GF-D8 (cell line): ENCODE results near the gene SNX2.
"Not testable (repeated sequence)": the region's sequence is repeated elsewhere in the genome, so short reads cannot be mapped to it uniquely, and the experiment has no call there.

Source experiments
- DNase-seq: peaks from one replicate; lab custom pipeline; 2025; lab: John Stamatoyannopoulos, UW

The SNX2 gene

GRCh38 chr5:122844136-122844909, 69.4 kb downstream of the SNX2 start:
- DNase-seq, result no peak

DNA sequence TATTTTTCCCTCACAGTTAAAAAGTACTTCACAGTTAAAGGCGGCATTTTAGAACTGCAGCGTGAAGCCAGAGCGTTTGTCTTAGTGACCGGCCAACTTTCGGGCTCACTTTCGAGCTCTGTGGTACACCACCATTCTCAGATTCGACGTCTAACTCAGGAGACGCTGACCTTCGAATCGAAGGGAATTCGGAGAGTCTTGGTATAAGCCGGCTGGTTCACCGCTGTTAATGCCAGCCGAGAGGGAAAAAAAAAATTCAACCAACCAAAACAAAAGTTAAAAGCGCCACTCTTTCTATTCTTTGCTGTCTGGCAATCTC, 70.0 kb downstream of the SNX2 start:
- no peak for DNase-seq

GRCh38 chr5:122845229-122846050, 70.6 kb downstream of the SNX2 start, which contains the start of gene SNX24:
SNX24 (plus strand) TSS chr5:122845613; CDS start chr5:122845634, 21 bp downstream.
- DNase-seq, result no peak

DNA sequence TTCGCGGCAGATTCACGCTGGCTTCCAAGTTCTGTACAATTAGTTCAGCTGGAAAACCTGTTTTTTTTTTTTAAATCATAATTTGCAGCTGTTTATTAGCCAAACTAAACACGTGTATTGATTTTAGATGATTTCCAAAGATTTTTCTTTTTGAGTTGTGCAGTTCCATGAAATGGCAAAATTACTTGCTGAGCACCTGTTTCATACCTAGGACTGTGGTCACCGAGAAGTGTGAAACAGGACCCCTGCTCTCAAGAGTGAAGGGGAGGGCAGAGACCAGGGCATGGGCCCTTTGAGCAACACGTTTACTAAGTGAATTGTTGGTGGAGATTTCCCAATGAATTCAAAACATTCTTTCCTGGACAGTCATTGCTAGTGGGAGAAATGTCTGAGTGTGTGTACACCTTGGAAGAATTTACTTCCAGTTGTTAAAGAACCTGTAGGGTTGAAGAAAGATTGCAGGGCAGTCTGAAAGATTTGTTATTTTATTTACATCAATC, 71.2 kb downstream of the SNX2 start:
- no peak for DNase-seq

GRCh38 chr5:122847687-122848081, 72.8 kb downstream of the SNX2 start:
- DNase-seq, result no peak

- peak; percentile 1 for DNase-seq
Observed at GRCh38 chr5:122849771-122850170, 74.9 kb downstream of the SNX2 start.

DNA sequence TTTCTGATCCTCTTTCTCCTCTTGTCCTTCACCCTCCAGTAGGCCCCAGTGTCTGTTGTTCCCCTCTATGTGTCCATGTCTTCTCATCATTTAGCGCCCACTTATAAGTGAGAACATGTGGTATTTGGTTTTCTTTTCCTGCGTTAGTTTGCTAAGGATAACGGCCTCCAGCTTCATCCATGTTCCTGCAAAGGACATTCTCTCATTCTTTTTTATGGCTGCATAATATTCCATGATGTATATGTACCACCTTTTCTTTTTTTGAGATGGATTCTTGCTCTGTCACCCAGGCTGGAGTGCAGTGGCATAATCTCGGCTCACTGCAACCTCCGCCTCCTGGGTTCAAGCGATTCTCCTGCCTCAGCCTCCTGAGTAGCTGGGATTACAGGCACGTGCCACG, 82.7 kb downstream of the SNX2 start:
- DNase-seq, result not testable (repeated sequence)

DNA sequence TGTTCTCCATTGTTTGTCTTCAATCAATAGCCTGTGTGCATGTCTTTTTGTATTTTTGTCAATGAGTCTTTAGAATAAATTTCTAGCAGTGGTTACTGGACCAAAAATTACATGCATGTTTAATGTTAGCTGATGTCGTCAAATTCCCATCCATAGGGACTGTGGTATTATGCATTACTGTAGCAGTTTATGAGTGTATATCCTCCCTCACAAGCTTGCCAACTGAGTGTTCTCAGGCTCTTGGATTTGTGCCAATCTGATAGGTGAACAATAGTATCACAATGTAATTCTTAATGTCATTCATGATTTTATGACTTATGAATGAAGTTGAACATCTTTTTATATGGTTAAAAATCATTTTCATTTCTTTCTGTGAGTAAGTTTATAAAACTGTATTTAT, 83.6 kb downstream of the SNX2 start:
- DNase-seq, result no peak

DNA sequence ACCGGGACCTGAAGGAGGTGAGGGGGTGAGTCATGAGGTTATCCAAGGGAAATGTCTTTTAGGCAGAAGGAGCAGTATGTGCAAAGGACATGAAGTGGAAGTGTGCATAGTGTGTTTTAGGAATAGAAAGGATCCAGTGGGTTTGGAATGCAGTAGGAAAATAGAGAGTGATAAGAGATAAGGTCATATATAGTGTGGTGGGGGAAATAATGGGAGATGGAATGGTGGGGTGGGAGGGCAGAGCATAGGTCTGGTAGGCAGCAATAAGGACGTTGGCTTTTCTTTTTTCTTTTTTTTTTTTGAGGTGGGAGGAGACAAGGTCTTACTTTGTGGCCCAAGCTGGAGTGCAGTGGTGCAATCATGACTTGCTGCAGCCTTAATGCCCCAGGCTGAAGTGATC, 88.4 kb downstream of the SNX2 start:
- no peak for DNase-seq

GRCh38 chr5:122863721-122864120, 88.8 kb downstream of the SNX2 start:
- DNase-seq, result no peak

DNA sequence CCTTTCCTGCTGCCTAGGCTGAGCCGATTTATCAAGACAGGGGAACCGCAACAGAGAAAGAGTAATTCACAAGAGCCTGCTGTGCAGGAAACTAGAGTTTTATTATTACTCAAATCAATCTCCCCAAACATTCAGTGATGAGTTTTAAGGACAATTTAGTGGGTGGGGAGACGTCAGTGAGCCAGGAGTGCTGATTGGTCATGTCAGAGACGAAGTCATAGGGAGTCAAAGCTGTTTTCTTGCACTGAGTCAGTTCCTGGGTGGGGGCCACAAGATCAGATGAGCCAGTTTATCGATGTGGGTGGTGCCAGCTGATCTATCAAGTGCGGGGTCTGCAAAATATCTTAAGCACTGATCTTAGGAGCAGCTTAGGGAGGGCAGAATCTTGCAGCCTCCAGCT, 89.5 kb downstream of the SNX2 start:
- no peak for DNase-seq

- no peak for DNase-seq
Observed at GRCh38 chr5:122864842-122865241, 90.0 kb downstream of the SNX2 start.

DNA sequence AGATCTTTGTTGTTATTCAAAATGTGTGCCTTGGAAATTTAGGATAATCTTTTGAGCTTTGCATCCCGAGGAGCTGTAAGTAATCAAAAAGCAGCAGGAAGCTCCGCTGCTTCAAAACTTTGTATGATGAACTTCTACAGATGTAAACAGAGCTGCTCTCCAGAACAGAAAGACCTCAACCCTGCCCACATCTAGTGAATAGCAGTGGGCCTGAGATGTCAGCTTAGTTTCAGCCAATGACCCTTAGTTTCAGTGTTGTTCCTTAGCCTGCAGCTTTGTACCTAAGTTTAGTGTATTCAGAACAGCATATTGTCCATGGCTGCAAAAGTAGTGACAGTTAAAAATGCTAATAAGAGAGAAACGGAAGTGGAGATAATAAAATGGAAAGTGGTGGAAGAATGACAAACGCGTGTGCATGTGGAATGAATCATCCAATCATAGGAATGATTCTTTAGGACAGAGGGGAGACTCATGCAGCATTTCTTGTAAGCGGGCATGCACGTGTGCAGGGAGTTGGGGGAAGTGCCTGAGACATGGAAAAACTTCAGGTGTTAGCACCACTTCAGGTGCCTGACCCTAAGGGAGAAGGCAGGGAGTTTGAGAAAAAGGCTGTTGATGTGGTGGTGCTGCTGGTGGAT, 95.5 kb downstream of the SNX2 start:
- DNase-seq, result no peak

GRCh38 chr5:122871661-122872060, 96.8 kb downstream of the SNX2 start:
- no peak for DNase-seq

- DNase-seq, result no peak
Observed at GRCh38 chr5:122874179-122874875, 99.4 kb downstream of the SNX2 start.

- DNase-seq, result no peak
Observed at GRCh38 chr5:122877518-122877917, 102.6 kb downstream of the SNX2 start.

GRCh38 chr5:122879076-122879475, 104.2 kb downstream of the SNX2 start:
- no peak for DNase-seq
